ENCODE measurements around the gene CELA2B.

- no peak for TF ChIP-seq CTCF (IDR thresholded peaks at IDR 0.05)
- no peak for TF ChIP-seq NR3C1 (IDR thresholded peaks at IDR 0.05)
- TF ChIP-seq POLR2A (IDR thresholded peaks at IDR 0.05; ENCODE audit: low read length) = no peak
- no peak for TF ChIP-seq EHMT2 (IDR thresholded peaks at IDR 0.05; ENCODE audit: low read depth)
- TF ChIP-seq HOXA7 (CRISPR knock-in tag; IDR thresholded peaks at IDR 0.05) = no peak
- no peak for TF ChIP-seq BCL3 (IDR thresholded peaks at IDR 0.05)
- TF ChIP-seq CBX8 (IDR thresholded peaks at IDR 0.05) = no peak
- TF ChIP-seq RAD21 (conservative IDR thresholded peaks at IDR 0.05 in 1 of 2, IDR thresholded peaks at IDR 0.05 in 1 of 2) = no peak
- TF ChIP-seq BHLHE40 (IDR thresholded peaks at IDR 0.05; ENCODE audit: low read depth, low read length) = no peak
- TF ChIP-seq KDM5A (IDR thresholded peaks at IDR 0.05) = no peak
- TF ChIP-seq HDAC2 (IDR thresholded peaks at IDR 0.05) = no peak
These were observed 22.9 kb upstream of the CELA2B start for GRCh38 chr1:15452866-15453571.

Data from A549 (cell line).